GM12891 (cell line): ENCODE measurements around the gene BAIAP2L2.

Experiments used
- PAX5 ChIP-seq: IDR thresholded peaks from 2 replicates; pipeline ENCODE4 v1.6.1; 2011; ENCODE audit warnings: low read length, moderate library complexity, mild to moderate bottlenecking; ENCODE audit not compliant: insufficient read depth, severe bottlenecking
- POLR2A ChIP-seq: IDR thresholded peaks from 2 replicates; pipeline ENCODE4 v1.6.1; 2011; ENCODE audit warnings: low read depth, low read length, control low read depth
- POLR2AphosphoS5 ChIP-seq: IDR thresholded peaks from 2 replicates; pipeline ENCODE4 v1.6.1; 2011; ENCODE audit warnings: low read depth, low read length, control low read depth
- TAF1 ChIP-seq: IDR thresholded peaks from 2 replicates; pipeline ENCODE4 v1.6.1; 2011; ENCODE audit warnings: low read depth, low read length, control low read depth

DNA sequence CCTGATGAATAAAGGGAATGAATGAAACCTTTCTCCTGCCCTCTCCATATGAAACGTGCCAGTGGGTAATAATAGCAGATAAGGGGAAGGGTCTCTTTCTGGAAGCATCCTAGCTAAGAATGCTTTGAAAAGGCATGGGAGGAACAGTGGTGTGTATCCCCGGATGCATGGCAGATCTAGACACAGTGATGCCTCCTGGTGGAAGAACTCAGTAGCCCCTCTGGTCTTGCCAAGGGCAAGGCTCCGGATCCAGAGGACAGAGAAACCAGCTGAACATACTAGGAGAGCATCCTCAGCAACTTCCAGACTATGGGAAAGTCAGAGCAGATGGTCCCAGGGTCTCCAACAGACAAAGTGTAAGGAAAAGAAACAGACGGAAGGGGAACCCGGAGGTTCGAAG is 6.4 kb downstream of the BAIAP2L2 start:
- no peak for TF ChIP-seq POLR2A
- no peak for TF ChIP-seq POLR2AphosphoS5
- no peak for TF ChIP-seq PAX5
- TF ChIP-seq TAF1 = no peak
